Gastrocnemius medialis (tissue), 4 donors: ENCODE measurements around the gene RPS6KA2. TPM values are rescaled to one million over a fixed set of nuclear protein-coding genes. Genes with fewer than 3 reads are reported as not detected.

Source experiments
- ATAC-seq, 2 donors: fragments of 150-250 bp; one replicate each; pipeline ENCODE4 v1.9.1; 2016
- DNase-seq, 2 donors: peaks; one replicate each; pipeline ENCODE4 v3.0.0-alpha.2; 2019
- H3K27ac ChIP-seq, 4 donors: fragments of 200-600 bp; sonication (generic); 1 replicate in 1 of 4; 2 replicates in 3 of 4; pipeline ENCODE4 v1.5.1; 2016 to 2018; ENCODE audit warnings: mild to moderate bottlenecking in 2 of 4, moderate library complexity in 1 of 4
- H3K27me3 ChIP-seq, 3 donors: fragments of 200-600 bp; sonication (generic) in 2 of 3; 1 replicate in 1 of 3; 2 replicates in 2 of 3; pipeline versions ENCODE4 v1.5.1 to v1.6.0; 2016 to 2019; ENCODE audit warnings: mild to moderate bottlenecking in 1 of 3, moderate library complexity in 1 of 3
- H3K36me3 ChIP-seq, 2 donors: fragments of 200-600 bp; sonication (generic) in 1 of 2; one replicate each; pipeline ENCODE4 v1.5.1; 2017 to 2018
- H3K4me1 ChIP-seq, 2 donors: fragments of 200-600 bp; sonication (generic) in 1 of 2; one replicate each; pipeline ENCODE4 v1.5.1; 2016 to 2017; ENCODE audit warnings: mild to moderate bottlenecking in 2 of 2
- H3K4me3 ChIP-seq, 4 donors: fragments of 200-600 bp; sonication (generic) in 3 of 4; 1 replicate in 1 of 4; 2 replicates in 3 of 4; pipeline ENCODE4 v1.5.1; 2016 to 2019; ENCODE audit warnings: mild to moderate bottlenecking in 2 of 4
- H3K9me3 ChIP-seq, 3 donors: fragments of 200-600 bp; sonication (generic) in 2 of 3; 1 replicate in 1 of 3; 2 replicates in 2 of 3; pipeline ENCODE4 v1.5.1; 2016 to 2019
- POLR2A ChIP-seq, 2 donors: fragments of 450-650 bp; IDR thresholded peaks; one replicate each; pipeline ENCODE4 v1.6.1; 2017; ENCODE audit warnings: antibody characterized with exemption in 2 of 2, mild to moderate bottlenecking in 2 of 2, moderate library complexity in 2 of 2
- in situ Hi-C, 4 donors: fragments of 200-750 bp; cut with MboI; loops; one replicate each; pipeline versions ENCODE4 v1.15.0 to v1.8.0; 2017; ENCODE audit warnings: low sequenced_read_pairs in 4 of 4
- intact Hi-C: fragments of 100-400 bp; cut with DNase I; formaldehyde crosslinking; loops from one replicate; pipeline ENCODE4 v1.15.1; 2023; ENCODE audit warnings: low total_unique reads
- total RNA-seq, 4 donors: library from RNA; depleted of rRNA; stranded (reverse); fragments of >200 nt; gene quantifications; one replicate each; pipeline versions ENCODE4 v1.1.0 to v1.2.3, GENCODE V29; 2016
- TF ChIP-seq, protein P1 (sequence below), 5 experiments: fragments of 450-650 bp in 3 of 5; fragments of 200-600 bp in 2 of 5; sonication (generic) in 2 of 5; IDR thresholded peaks in 4 of 5; conservative IDR thresholded peaks in 1 of 5; 1 replicate in 4 of 5; 2 replicates in 1 of 5; pipeline ENCODE4 v1.5.1; 2016 to 2019; ENCODE audit warnings: antibody characterized with exemption in 5 of 5, mild to moderate bottlenecking in 3 of 5, moderate library complexity in 3 of 5

RPS6KA2 gene
- total RNA-seq, 4 donors from 2014 or later = 18.7 to 35.7 (median 27.4) TPM

GRCh38 chr6:166646716-166647115 is 19.7 kb upstream of the RPS6KA2 start:
- ATAC-seq (no peak), DNase-seq (no peak)
- H3K36me3 ChIP-seq = no peaks in the 10 kb centered on the region
- peaks cover 0 to 7% (median 0%) of the 10 kb centered on the region in 3 donors for H3K9me3 ChIP-seq
- H3K27ac ChIP-seq = no peak overlapping the region
- intact Hi-C loops = no loop called here
- in situ Hi-C loops = no loop called here
- H3K27me3 ChIP-seq = no peaks in the 10 kb centered on the region
- H3K4me3 ChIP-seq = no peak overlapping the region
- no peak for TF ChIP-seq POLR2A (IDR thresholded peaks at IDR 0.05)
- TF ChIP-seq, protein P1, sequence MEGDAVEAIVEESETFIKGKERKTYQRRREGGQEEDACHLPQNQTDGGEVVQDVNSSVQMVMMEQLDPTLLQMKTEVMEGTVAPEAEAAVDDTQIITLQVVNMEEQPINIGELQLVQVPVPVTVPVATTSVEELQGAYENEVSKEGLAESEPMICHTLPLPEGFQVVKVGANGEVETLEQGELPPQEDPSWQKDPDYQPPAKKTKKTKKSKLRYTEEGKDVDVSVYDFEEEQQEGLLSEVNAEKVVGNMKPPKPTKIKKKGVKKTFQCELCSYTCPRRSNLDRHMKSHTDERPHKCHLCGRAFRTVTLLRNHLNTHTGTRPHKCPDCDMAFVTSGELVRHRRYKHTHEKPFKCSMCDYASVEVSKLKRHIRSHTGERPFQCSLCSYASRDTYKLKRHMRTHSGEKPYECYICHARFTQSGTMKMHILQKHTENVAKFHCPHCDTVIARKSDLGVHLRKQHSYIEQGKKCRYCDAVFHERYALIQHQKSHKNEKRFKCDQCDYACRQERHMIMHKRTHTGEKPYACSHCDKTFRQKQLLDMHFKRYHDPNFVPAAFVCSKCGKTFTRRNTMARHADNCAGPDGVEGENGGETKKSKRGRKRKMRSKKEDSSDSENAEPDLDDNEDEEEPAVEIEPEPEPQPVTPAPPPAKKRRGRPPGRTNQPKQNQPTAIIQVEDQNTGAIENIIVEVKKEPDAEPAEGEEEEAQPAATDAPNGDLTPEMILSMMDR (IDR thresholded peaks at IDR 0.05 in 4 of 5, conservative IDR thresholded peaks at IDR 0.05 in 1 of 5) = no peak
- no peaks in the 10 kb centered on the region for H3K4me1 ChIP-seq

DNA sequence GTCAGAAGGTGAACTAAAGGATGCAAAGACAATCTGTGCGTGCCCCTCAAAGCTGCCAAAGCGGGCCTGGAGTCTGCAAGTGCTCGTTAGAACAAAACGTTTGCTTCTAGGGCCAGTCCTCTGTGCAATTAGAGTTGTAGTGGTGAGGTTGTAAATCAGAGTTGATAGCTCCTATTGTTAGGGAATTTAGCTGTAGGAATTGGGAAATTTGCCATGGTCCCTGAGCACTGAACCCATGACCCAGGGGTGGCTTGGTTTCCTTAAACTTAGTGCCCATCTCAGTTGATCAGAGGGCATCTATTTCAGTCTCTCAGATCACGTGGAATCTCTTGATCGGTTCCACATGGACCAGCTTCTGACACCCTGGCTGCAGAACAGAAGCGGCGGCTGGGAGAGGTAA is 18.8 kb upstream of the RPS6KA2 start:
- no peaks in the 10 kb centered on the region for H3K27me3 ChIP-seq
- intact Hi-C loops = no loop called here
- peaks cover 0 to 7% (median 0%) of the 10 kb centered on the region in 3 donors for H3K9me3 ChIP-seq
- peaks cover under 1 to 2% of the 10 kb centered on the region in 2 donors for H3K4me1 ChIP-seq
- ATAC-seq (no peak), DNase-seq (no peak)
- TF ChIP-seq, protein P1 (IDR thresholded peaks at IDR 0.05 in 4 of 5, conservative IDR thresholded peaks at IDR 0.05 in 1 of 5) = no peak
- no peak for TF ChIP-seq POLR2A (IDR thresholded peaks at IDR 0.05)
- H3K4me3 ChIP-seq = no peak overlapping the region
- H3K36me3 ChIP-seq = no peaks in the 10 kb centered on the region
- in situ Hi-C loops = no loop called here
- no peak overlapping the region for H3K27ac ChIP-seq

- Histone ChIP-seq H3K9me3 (peaks cover 0 to 7% (median 0%) of the 10 kb centered on the region in 3 donors), H3K27ac (no peak overlapping the region), H3K27me3 (no peaks in the 10 kb centered on the region), H3K4me3 (no peak overlapping the region), H3K36me3 (no peaks in the 10 kb centered on the region), H3K4me1 (peaks cover 5 to 6% of the 10 kb centered on the region in 2 donors)
- in situ Hi-C loops = no loop called here
- intact Hi-C loops = no loop called here
- no peak for TF ChIP-seq POLR2A (IDR thresholded peaks at IDR 0.05)
- TF ChIP-seq, protein P1 (IDR thresholded peaks at IDR 0.05 in 4 of 5, conservative IDR thresholded peaks at IDR 0.05 in 1 of 5) = no peak
- DNase-seq (no peak), ATAC-seq (no peak)
Observed at GRCh38 chr6:166644681-166645080, 17.6 kb upstream of the RPS6KA2 start.

GRCh38 chr6:166643891-166644590 is 17.0 kb upstream of the RPS6KA2 start:
- Histone ChIP-seq H3K27ac (no peak overlapping the region), H3K4me3 (no peak overlapping the region), H3K9me3 (peaks cover 0 to 7% (median 0%) of the 10 kb centered on the region in 3 donors), H3K36me3 (no peaks in the 10 kb centered on the region), H3K4me1 (peaks cover 5 to 6% of the 10 kb centered on the region in 2 donors), H3K27me3 (no peaks in the 10 kb centered on the region)
- DNase-seq (no peak), ATAC-seq (no peak)
- TF ChIP-seq POLR2A (IDR thresholded peaks at IDR 0.05) = no peak
- TF ChIP-seq, protein P1 (IDR thresholded peaks at IDR 0.05 in 4 of 5, conservative IDR thresholded peaks at IDR 0.05 in 1 of 5) = no peak
- intact Hi-C loops (no loop called here), in situ Hi-C loops (no loop called here)
